GM12874 (cell line): Measurements from ENCODE around the gene MICALL2.

ENCODE experiments used
- TF ChIP-seq, protein P1 (sequence below): IDR thresholded peaks from 2 replicates; pipeline ENCODE4 v1.5.1; 2011; ENCODE audit warnings: low read depth, mild to moderate bottlenecking, control low read depth, low read length, moderate library complexity; ENCODE audit not compliant: insufficient read depth

The MICALL2 gene

DNA sequence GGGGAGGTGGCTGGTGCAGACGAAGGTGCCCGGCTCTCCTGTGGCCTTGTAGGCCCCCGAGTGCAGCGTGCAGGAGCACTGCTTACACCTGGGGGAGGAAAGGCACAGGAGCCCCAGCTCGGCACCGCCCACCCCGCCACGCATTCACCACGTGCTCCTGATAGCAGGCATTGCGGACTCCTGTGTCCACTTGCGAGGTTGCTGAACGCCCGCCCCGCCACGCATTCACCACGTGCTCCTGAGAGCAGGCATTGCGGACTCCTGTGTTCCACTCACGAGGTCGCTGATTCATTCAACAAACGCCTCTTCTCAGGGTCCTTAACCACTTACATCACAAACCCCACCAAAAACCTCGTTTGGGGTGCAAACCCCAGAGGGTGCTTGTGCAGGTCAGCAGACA lies 13.9 kb downstream of the MICALL2 start:
- TF ChIP-seq, protein P1, sequence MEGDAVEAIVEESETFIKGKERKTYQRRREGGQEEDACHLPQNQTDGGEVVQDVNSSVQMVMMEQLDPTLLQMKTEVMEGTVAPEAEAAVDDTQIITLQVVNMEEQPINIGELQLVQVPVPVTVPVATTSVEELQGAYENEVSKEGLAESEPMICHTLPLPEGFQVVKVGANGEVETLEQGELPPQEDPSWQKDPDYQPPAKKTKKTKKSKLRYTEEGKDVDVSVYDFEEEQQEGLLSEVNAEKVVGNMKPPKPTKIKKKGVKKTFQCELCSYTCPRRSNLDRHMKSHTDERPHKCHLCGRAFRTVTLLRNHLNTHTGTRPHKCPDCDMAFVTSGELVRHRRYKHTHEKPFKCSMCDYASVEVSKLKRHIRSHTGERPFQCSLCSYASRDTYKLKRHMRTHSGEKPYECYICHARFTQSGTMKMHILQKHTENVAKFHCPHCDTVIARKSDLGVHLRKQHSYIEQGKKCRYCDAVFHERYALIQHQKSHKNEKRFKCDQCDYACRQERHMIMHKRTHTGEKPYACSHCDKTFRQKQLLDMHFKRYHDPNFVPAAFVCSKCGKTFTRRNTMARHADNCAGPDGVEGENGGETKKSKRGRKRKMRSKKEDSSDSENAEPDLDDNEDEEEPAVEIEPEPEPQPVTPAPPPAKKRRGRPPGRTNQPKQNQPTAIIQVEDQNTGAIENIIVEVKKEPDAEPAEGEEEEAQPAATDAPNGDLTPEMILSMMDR, result no peak

DNA sequence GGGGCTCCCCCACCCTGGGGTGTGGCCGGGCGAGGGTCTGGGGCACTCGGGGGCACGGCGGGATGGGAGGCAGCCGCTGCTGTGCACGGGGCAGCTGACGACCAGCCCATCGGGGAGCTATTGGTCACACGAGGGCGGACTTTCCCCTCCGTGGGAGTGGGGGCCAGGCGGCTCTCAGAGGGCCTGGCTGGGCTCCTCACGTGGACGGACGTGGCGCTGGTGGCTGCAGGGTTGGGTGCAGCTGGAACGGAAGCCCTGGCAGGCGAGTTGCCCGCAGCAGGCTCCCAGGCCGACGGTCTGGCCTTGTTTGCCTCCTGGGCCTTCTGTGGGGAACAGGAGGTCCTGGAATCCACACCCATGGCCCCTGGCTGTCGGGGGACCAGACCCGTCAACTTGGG lies 14.3 kb downstream of the MICALL2 start:
- TF ChIP-seq, protein P1, result no peak

DNA sequence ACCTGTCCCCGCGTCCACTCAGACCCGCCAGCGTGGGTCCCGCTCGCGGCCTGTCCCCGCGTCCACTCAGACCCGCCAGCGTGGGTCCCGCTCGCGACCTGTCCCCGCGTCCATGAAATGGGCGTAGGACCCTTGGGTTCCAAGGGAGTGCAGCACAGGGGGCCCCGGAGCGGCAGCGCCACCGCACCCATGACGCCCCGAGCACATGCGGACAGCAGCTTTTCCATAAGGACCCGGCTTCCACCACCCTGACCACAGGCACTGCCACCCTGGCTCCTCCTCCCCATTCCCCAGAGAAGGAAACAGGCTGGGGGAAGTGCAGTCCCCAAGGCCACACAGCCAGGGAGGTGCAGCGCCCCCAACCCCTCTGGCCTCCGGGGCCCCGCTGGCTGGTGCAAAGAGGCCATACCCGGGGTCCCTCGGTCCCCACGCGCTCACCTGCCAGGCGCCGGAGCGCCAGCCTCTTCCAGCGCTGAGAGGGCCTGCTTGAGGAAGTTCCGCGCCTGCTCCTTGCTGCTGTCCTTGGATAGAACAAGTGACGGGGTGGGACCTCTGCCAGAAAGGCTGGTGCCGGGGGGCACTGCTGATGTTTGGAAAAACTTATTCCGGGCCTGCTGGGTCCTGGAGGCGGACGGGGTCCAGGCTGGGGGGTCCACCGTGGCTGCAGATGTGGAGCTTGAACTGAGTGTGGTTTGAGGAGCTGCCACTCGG lies 14.9 kb downstream of the MICALL2 start:
- TF ChIP-seq, protein P1, result no peak

DNA sequence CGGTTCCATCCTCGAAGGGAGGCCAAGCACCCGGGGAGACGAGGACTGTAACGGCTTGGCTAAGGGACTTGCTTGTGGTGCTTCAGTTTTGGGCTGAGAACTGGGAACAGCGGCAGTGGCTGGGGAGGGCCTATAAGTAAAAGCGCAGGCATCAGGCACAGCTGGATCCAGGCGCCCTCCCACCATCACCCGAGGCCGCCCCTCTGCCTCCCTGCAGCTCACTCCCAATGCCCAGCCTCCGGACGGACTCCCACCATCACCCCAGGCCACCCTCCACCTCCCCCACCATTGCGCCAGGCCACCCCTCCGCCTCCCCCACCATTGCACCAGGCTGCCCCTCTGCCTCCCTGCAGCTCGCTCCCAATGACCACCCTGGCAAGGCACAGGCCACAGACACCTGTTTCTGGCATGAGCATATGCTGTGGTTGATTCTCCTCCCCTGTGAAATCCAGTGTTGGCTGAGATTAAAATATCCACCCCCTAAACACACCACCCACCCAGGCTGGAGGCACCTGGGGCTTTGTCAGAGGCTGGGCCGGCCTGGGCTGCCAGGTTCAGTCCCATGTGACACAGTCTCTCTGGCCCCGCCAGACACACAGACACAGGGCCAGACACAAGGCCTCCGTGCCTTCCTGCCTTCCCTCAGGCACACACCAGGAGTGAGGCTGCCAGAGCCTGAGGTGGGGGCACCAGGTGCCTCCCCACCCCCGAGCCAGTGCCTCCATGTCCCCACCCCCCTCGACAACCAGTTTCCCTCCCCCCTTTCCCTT lies 16.7 kb downstream of the MICALL2 start:
- TF ChIP-seq, protein P1, result no peak

DNA sequence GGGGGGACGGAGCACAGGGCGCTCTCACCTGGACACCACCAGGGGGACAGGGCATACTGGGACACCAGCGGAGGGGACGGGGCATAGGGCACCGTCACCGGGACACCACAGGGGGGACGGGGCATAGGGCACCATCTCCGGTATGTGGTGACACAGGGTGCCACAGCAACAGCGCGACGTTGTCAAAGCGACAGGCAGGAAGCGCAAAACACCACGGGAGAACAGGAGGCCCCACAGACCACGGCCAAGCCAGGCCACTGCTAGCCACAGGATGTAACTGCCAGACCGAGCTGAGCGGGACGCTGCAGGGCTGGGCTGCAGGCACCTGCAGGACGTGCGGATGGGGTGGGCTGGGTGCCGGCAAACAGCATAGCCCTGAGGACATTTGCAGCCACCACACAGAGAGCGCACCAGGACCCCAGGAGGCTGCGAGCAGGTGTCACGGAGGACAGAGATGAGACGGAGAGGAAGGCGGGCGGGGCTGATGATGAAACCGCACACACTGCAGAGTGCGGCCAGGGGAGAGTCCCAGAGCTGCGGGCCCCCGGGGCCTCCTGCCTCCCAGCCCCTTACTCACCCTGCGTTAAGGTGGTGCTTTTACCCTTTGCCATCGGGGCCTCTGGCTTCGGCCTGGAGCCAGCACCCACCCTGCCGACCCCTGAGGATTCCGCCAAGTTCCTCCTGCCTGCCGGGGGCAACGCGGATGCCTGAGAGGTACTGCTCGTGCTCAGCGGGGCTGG lies 17.5 kb downstream of the MICALL2 start:
- TF ChIP-seq, protein P1, result no peak

DNA sequence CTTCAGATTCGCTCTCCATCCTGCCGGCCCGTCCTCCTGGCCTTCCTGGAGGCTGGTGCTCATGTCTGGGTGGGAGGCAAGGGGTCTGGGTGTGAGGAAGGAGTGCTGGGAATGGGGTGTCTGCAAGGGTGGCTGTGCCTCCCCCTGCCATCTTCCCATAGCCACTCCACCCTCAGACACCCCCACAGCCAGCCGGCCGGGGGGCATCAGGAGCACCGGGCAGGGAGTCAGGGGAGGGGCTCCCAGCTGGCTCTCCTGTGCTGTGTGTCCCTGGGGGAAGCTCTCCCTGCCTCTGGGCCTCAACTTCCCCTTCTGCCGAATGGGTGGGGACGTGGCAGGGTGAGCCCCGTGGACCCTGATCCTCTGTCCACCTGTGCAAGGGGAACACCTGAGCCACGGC lies 18.6 kb downstream of the MICALL2 start:
- TF ChIP-seq, protein P1, result no peak
